Lower lobe of right lung (tissue), 2 donors: Measurements from ENCODE around the gene SPOUT1. TPM values are rescaled to one million over a fixed set of nuclear protein-coding genes. Genes with fewer than 3 reads are reported as not detected.

ENCODE experiments used
- ATAC-seq, 2 donors: fragments of 200-7000 bp; cut with Tn5 transposase; one replicate each; pipeline ENCODE4 v1.9.1; 2020 to 2022; ENCODE audit warnings: mild to moderate bottlenecking in 2 of 2, moderate library complexity in 2 of 2
- DNase-seq: peaks from one replicate; pipeline ENCODE4 v3.0.0-alpha.2; 2020
- H3K27ac ChIP-seq: fragments of 200-600 bp; one replicate; pipeline ENCODE4 v1.8.0; 2022
- H3K27me3 ChIP-seq: fragments of 200-600 bp; one replicate; pipeline ENCODE4 v1.8.0; 2022; ENCODE audit warnings: low read depth
- H3K36me3 ChIP-seq: fragments of 200-600 bp; one replicate; pipeline ENCODE4 v1.8.0; 2022; ENCODE audit warnings: mild to moderate bottlenecking
- H3K4me1 ChIP-seq: fragments of 200-600 bp; one replicate; pipeline ENCODE4 v1.8.0; 2022
- H3K4me3 ChIP-seq: fragments of 200-600 bp; one replicate; pipeline ENCODE4 v1.8.0; 2022; ENCODE audit warnings: mild to moderate bottlenecking
- H3K9me3 ChIP-seq: fragments of 200-600 bp; one replicate; pipeline ENCODE4 v1.8.0; 2022
- intact Hi-C: fragments of 100-400 bp; cut with DNase I; formaldehyde crosslinking; loops from one replicate; pipeline ENCODE4 v1.11.0; 2022
- total RNA-seq: library from RNA; stranded (reverse); fragmentation: NEBNext Ultra II Directional; extraction: Animal tissue kit (Norgen Biotek cat#: 25700); gene quantifications from one replicate; pipeline ENCODE4 v1.2.1, GENCODE V29; 2021
- TF ChIP-seq, protein P1 (sequence below): fragments of 200-600 bp; IDR thresholded peaks from one replicate; pipeline ENCODE4 v1.8.0; 2022; ENCODE audit warnings: antibody characterized with exemption, mild to moderate bottlenecking
- donor health status: DM: no; HTN: yes; CAD: no; lungs with severe emphysema.

Gene SPOUT1
- total RNA-seq, 1 donor from 2014 or later, result 32.1 TPM

DNA sequence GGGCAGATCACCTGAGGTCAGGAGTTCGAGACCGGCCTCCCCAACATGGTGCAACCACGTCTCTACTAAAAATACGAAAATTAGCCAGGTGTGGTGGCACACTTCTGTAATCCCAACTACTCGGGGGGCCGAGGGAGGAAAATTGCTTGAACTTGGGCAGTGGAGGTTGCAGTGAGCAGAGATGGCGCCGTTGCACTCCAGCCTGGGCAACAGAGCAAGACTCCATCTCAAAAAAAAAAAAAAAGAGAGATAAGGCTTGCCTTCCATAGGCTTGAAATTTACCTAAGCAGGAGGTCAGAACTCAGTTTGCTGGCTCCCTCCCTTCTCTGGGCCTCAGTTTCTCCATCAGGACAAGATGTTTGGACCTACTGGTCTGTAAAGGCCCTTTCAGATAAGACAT is 1.3 kb downstream of the SPOUT1 start:
- intact Hi-C loops, result no loop called here
- Histone ChIP-seq H3K4me3 (no peak overlapping the region), H3K4me1 (peaks cover 16% of the 10 kb centered on the region)

DNA sequence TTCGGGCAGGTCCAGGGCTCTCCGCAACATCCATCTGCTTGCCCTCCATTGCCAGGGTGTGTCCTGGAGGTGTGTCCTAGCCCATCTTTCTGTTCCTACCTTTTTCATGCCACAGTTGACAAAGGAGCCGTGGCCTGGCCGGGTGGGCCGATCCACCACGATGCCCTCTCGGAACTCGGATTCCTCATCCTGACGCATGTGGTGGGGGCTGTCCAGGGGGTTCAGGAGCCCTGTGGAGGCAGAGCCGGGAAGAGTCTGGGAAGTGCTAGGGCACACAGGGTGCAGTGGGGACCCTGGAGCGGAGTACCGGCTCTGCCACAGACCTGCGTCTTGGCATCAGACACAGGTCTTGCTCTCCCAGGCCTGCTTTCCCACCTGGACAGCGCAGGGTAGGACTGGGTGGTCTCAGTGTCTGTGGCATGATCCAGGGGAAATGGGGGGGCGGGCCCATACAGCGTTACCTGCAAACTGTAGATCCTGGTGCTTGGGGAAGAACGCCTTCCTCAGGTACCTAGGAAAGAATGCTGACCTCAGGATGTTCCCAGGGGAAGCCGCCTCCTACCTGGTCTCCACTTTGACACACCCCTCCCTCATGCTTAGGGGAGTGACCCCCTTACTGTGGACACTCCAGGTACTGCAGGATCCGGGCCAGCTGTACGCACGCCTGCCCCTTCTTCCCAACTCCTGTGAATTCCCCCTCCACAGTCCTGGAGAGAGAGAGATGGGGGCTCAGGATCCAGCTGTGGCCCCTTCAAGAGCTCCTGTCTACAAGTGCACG is 3.5 kb downstream of the SPOUT1 start:
- Histone ChIP-seq H3K4me1 (peaks cover 16% of the 10 kb centered on the region), H3K27me3 (no peaks in the 10 kb centered on the region), H3K4me3 (no peak overlapping the region), H3K9me3 (no peaks in the 10 kb centered on the region), H3K27ac (no peak overlapping the region), H3K36me3 (peaks cover 62% of the 10 kb centered on the region)
- ATAC-seq, result no peak
- TF ChIP-seq, protein P1, sequence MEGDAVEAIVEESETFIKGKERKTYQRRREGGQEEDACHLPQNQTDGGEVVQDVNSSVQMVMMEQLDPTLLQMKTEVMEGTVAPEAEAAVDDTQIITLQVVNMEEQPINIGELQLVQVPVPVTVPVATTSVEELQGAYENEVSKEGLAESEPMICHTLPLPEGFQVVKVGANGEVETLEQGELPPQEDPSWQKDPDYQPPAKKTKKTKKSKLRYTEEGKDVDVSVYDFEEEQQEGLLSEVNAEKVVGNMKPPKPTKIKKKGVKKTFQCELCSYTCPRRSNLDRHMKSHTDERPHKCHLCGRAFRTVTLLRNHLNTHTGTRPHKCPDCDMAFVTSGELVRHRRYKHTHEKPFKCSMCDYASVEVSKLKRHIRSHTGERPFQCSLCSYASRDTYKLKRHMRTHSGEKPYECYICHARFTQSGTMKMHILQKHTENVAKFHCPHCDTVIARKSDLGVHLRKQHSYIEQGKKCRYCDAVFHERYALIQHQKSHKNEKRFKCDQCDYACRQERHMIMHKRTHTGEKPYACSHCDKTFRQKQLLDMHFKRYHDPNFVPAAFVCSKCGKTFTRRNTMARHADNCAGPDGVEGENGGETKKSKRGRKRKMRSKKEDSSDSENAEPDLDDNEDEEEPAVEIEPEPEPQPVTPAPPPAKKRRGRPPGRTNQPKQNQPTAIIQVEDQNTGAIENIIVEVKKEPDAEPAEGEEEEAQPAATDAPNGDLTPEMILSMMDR, result no peak
- intact Hi-C loops, result no loop called here
- no peak for DNase-seq

More for the DNA sequence above, 1.3 kb downstream of the SPOUT1 start:
- Histone ChIP-seq H3K36me3 (peaks cover 41% of the 10 kb centered on the region), H3K9me3 (no peaks in the 10 kb centered on the region), H3K27ac (no peak overlapping the region), H3K27me3 (no peaks in the 10 kb centered on the region)
- DNase-seq (no peak), ATAC-seq (no peak)
- TF ChIP-seq, protein P1, result no peak

DNA sequence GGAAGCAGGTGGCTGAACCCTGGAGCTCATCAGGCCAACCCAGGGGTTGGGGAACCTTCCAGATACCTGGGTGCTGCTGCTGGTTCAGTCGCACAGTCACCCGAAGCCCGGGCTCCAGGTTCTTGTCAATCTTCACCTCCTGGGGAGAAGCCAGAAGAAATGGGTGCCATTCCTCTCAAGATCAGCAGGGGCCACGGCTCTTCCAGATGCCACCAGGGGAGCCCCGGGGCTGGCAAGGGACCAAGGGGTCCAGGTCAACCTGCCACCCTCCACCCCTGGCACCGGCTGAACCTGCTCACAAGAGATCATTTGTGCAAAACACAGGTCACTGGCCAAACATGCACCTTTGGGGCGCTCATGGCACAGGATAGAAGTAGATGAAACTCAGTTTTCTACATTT is 4.7 kb downstream of the SPOUT1 start:
- H3K4me1 ChIP-seq, result peaks cover 16% of the 10 kb centered on the region
- H3K27ac ChIP-seq, result no peak overlapping the region
- ATAC-seq (no peak), DNase-seq (no peak)
- H3K27me3 ChIP-seq, result no peaks in the 10 kb centered on the region
- no peaks in the 10 kb centered on the region for H3K9me3 ChIP-seq
- intact Hi-C loops, result no loop called here
- peaks cover 67% of the 10 kb centered on the region for H3K36me3 ChIP-seq
- no peak overlapping the region for H3K4me3 ChIP-seq
- TF ChIP-seq, protein P1, result no peak

DNA sequence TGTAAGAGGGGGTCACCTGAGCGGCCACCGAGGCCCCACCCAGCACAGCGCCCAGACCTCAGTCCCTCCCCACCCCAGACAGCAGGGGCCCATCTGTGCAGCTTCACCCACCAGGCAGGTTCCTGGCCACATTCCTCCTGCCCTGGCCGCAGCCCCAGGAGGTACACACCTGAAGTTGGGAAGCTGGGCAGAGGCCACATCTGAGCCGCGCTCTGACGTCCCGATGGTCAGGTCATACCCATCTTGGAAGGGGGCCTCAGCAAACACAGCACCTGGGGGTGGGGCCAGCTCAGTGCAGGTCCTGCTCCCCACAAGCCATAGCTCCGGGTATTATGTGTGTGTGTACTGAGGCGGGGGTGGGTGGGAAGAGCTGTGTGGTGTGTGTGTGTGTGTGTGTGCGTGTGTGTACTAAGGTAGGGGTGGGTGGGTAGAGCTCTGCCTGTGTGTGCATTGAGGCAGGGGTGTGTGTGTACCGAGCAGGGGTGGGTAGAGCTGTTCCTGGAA is 5.6 kb downstream of the SPOUT1 start:
- ATAC-seq (no peak), DNase-seq (no peak)
- Histone ChIP-seq H3K4me3 (no peak overlapping the region), H3K36me3 (peaks cover 67% of the 10 kb centered on the region), H3K27ac (no peak overlapping the region), H3K9me3 (no peaks in the 10 kb centered on the region), H3K27me3 (no peaks in the 10 kb centered on the region), H3K4me1 (peaks cover 21% of the 10 kb centered on the region)
- intact Hi-C loops, result no loop called here
- TF ChIP-seq, protein P1, result no peak

DNA sequence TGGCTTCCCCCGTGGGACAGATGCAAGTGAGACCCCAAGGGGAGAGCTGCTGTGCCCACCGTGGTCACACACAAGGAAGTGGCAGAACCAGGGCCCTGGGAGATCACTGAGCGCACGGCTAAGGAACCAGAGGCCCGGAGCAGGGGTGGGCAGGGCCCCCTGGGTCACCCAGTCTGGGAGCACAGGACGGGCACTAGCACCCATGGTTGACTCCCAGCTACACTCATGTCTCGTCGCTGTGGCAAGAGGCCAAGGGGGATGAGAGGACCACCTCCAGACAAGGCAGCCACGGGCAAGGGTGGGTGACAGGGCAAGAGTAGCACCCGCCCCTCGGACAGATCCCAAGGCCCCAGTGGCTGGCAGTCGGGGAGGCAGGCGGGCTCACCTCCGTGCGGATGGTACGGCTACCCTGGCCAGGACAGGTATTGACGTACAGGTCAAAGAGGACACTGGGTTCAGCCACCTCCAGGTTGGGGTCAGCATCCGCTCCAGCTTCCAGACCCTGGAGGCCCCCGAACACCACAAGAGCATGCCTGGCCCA is 6.2 kb downstream of the SPOUT1 start:
- H3K36me3 ChIP-seq, result peaks cover 67% of the 10 kb centered on the region
- H3K4me3 ChIP-seq, result no peak overlapping the region
- intact Hi-C loops, result no loop called here
- ATAC-seq (no peak), DNase-seq (no peak)
- H3K9me3 ChIP-seq, result no peaks in the 10 kb centered on the region
- TF ChIP-seq, protein P1, result no peak
- no peaks in the 10 kb centered on the region for H3K27me3 ChIP-seq
- H3K4me1 ChIP-seq, result peaks cover 16% of the 10 kb centered on the region
- H3K27ac ChIP-seq, result no peak overlapping the region
